HepG2 (cell line): Measurements from ENCODE around the gene BCL2L1. TPM values are rescaled to one million over a fixed set of nuclear protein-coding genes. Genes with fewer than 3 reads are reported as not detected.

Experiments
- ATF1 ChIP-seq: IDR thresholded peaks from 2 replicates; pipeline ENCODE4 v1.6.1; 2016; ENCODE audit warnings: mild to moderate bottlenecking, control low read depth
- FOXO4 ChIP-seq: sonication (generic); formaldehyde crosslinking; conservative IDR thresholded peaks from 2 replicates; pipeline ENCODE4 v1.8.1; 2023; ENCODE audit warnings: missing genetic modification reagents
- GATAD2A ChIP-seq: IDR thresholded peaks from 2 replicates; pipeline ENCODE4 v1.6.1; 2016
- HDAC1 ChIP-seq: sonication (generic); formaldehyde crosslinking; IDR thresholded peaks from 2 replicates; pipeline ENCODE4 v1.5.1; 2020; ENCODE audit warnings: mild to moderate bottlenecking, missing genetic modification reagents
- HNRNPL ChIP-seq: fragments of 200-400 bp; formaldehyde crosslinking; IDR thresholded peaks from 2 replicates; pipeline ENCODE4 v1.6.1; 2017; ENCODE audit warnings: mild to moderate bottlenecking, low read depth, low read length
- HOXA5 ChIP-seq: sonication (generic); formaldehyde crosslinking; IDR thresholded peaks from 2 replicates; pipeline ENCODE4 v1.4.0; 2020; ENCODE audit warnings: missing genetic modification reagents
- KDM5A ChIP-seq: fragments of 200-600 bp; sonication (generic); IDR thresholded peaks from 2 replicates; pipeline ENCODE4 v1.7.0; 2018; ENCODE audit warnings: antibody characterized with exemption, mild to moderate bottlenecking, low read length, borderline replicate concordance
- MAFG ChIP-seq: sonication (generic); formaldehyde crosslinking; IDR thresholded peaks from 2 replicates; pipeline ENCODE4 v1.5.1; 2020; ENCODE audit warnings: mild to moderate bottlenecking, missing genetic modification reagents
- MAZ ChIP-seq, 2 experiments: sonication (generic) in 1 of 2; formaldehyde crosslinking in 1 of 2; IDR thresholded peaks; 2 replicates each; pipeline versions ENCODE4 v1.5.0 to v1.6.1; 2012 to 2020; ENCODE audit warnings: low read depth in 2 of 2, mild to moderate bottlenecking in 2 of 2, borderline replicate concordance in 1 of 2, improper control_type of control experiment in 1 of 2, low read length in 1 of 2, missing genetic modification reagents in 1 of 2, moderate library complexity in 1 of 2
- MTF2 ChIP-seq: sonication (generic); formaldehyde crosslinking; IDR thresholded peaks from 2 replicates; pipeline ENCODE4 v1.5.0; 2020; ENCODE audit warnings: missing genetic modification reagents, borderline replicate concordance
- MXD4 ChIP-seq: IDR thresholded peaks from 2 replicates; pipeline ENCODE4 v1.6.1; 2016; ENCODE audit warnings: mild to moderate bottlenecking, missing biosample characterization, missing genetic modification reagents
- NFIB ChIP-seq: sonication (generic); formaldehyde crosslinking; IDR thresholded peaks from 2 replicates; pipeline ENCODE4 v1.9.0; 2021; ENCODE audit warnings: missing genetic modification reagents, mild to moderate bottlenecking, borderline replicate concordance
- SNAI1 ChIP-seq: sonication (generic); formaldehyde crosslinking; IDR thresholded peaks from 2 replicates; pipeline ENCODE4 v1.5.0; 2020; ENCODE audit warnings: mild to moderate bottlenecking, missing genetic modification reagents, borderline replicate concordance
- SRSF9 ChIP-seq: fragments of 200-400 bp; formaldehyde crosslinking; IDR thresholded peaks from 2 replicates; pipeline ENCODE4 v1.6.1; 2018; ENCODE audit warnings: borderline replicate concordance, mild to moderate bottlenecking, low read depth, low read length; ENCODE audit not compliant: insufficient read depth, poor library complexity, severe bottlenecking
- STAT5B ChIP-seq: sonication (generic); formaldehyde crosslinking; IDR thresholded peaks from 2 replicates; pipeline ENCODE4 v1.4.0; 2020; ENCODE audit warnings: missing genetic modification reagents
- ZFP1 ChIP-seq: IDR thresholded peaks from 2 replicates; pipeline ENCODE4 v1.6.1; 2016
- ZFP90 ChIP-seq: sonication (generic); formaldehyde crosslinking; IDR thresholded peaks from 2 replicates; pipeline ENCODE4 v1.8.0; 2022; ENCODE audit warnings: missing genetic modification reagents, mild to moderate bottlenecking, inconsistent platforms, borderline replicate concordance
- ZNF101 ChIP-seq: sonication (generic); formaldehyde crosslinking; IDR thresholded peaks from 2 replicates; pipeline ENCODE4 v1.4.0; 2020; ENCODE audit warnings: mild to moderate bottlenecking, low read depth, missing genetic modification reagents, borderline replicate concordance
- ZNF160 ChIP-seq: sonication (generic); formaldehyde crosslinking; IDR thresholded peaks from 2 replicates; pipeline ENCODE4 v1.8.0; 2022; ENCODE audit warnings: mild to moderate bottlenecking, inconsistent platforms, missing genetic modification reagents
- ZNF24 ChIP-seq: fragments of 450-650 bp; IDR thresholded peaks from 2 replicates; pipeline ENCODE4 v1.6.1; 2017; ENCODE audit warnings: antibody characterized with exemption, mild to moderate bottlenecking
- ZNF253 ChIP-seq: sonication (generic); formaldehyde crosslinking; IDR thresholded peaks from 2 replicates; pipeline ENCODE4 v1.8.0; 2022; ENCODE audit warnings: mild to moderate bottlenecking, missing genetic modification reagents, borderline replicate concordance
- ZNF639 ChIP-seq: conservative IDR thresholded peaks from 2 replicates; pipeline ENCODE4 v1.6.1; 2018; ENCODE audit warnings: missing genetic modification reagents
- ZNF878 ChIP-seq: sonication (generic); formaldehyde crosslinking; IDR thresholded peaks from 2 replicates; pipeline ENCODE4 v1.8.1; 2023; ENCODE audit warnings: mild to moderate bottlenecking, missing genetic modification reagents, moderate library complexity
- ZSCAN30 ChIP-seq: sonication (generic); formaldehyde crosslinking; IDR thresholded peaks from 2 replicates; pipeline ENCODE4 v1.5.0; 2020; ENCODE audit warnings: mild to moderate bottlenecking, missing genetic modification reagents
- polyA plus RNA-seq, 8 experiments: library from polyadenylated mRNA; depleted of rRNA in 3 of 8; stranded (reverse) in 7 of 8; unstranded in 1 of 8; fragments of >200 nt; fragmentation: Illumina TruSeq in 4 of 8; extraction: Trizol in 4 of 8; gene quantifications; 2 replicates each; pipeline versions ENCODE4 v1.2.1 to v1.2.3, GENCODE V29; 2011 to 2016; ENCODE audit warnings: low read depth in 4 of 8, missing spikeins in 1 of 8, mixed read lengths in 1 of 8; ENCODE audit not compliant: insufficient read depth in 1 of 8
- total RNA-seq, 5 experiments: library from RNA; depleted of rRNA; stranded (reverse); fragments of >200 nt; fragmentation: Illumina TruSeq; extraction: Trizol; gene quantifications; 2 replicates each; pipeline ENCODE4 v1.2.3, GENCODE V29; 2016; ENCODE audit warnings: low read depth in 1 of 5
- TF ChIP-seq, protein P1 (sequence below): sonication (generic); formaldehyde crosslinking; IDR thresholded peaks from 2 replicates; pipeline ENCODE4 v1.5.1; 2020; ENCODE audit warnings: mild to moderate bottlenecking, missing genetic modification reagents, moderate library complexity
- TF ChIP-seq, protein P2 (sequence below): sonication (generic); formaldehyde crosslinking; IDR thresholded peaks from 2 replicates; pipeline ENCODE4 v1.8.1; 2022; ENCODE audit warnings: mild to moderate bottlenecking, missing genetic modification reagents

BCL2L1 gene
- total and polyA plus RNA-seq, 2 of the 13 experiments (the other 11 are each of a cell fraction or from before 2014, with no cell fraction given): 164 to 258 TPM

DNA sequence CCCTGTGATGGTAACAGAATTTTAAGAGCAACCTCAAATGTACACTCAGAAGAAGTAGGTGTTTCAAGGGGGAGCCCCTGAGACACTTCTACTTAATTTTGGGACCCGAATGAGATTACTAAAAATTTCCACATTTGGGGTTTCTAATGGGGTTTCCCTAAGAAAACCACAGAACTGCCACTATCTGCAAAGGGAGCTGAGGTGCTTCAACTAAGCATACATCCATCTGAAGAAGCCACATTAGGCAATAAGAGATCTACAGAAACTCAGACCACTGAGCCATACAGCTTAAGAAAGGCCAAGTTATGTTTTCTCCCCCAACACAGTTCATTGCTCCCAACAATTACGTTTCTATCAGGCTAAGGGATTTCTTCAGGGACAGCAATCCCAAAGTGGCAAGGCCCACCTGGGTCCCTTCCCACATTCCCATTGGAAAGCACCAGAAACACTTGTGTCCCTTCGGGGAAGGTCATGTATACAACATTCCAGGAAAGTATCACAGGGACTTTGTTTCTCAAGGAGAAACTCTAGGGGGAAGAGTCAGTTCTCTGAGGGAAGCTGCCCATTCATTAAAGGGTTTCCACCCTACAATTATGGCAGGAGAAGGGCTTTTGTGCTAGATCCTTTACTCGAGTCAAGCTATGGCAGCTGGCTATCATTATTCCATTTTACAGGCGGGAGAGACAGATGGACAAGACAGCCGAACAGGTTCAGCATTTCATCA lies 5.0 kb downstream of the BCL2L1 start (continued):
- TF ChIP-seq ZNF160: no peak
- no peak for TF ChIP-seq ZNF878 (CRISPR knock-in tag)
- TF ChIP-seq ZNF24: no peak
- TF ChIP-seq, protein P1, sequence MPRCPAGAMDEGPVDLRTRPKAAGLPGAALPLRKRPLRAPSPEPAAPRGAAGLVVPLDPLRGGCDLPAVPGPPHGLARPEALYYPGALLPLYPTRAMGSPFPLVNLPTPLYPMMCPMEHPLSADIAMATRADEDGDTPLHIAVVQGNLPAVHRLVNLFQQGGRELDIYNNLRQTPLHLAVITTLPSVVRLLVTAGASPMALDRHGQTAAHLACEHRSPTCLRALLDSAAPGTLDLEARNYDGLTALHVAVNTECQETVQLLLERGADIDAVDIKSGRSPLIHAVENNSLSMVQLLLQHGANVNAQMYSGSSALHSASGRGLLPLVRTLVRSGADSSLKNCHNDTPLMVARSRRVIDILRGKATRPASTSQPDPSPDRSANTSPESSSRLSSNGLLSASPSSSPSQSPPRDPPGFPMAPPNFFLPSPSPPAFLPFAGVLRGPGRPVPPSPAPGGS (CRISPR knock-in tag): no peak
- no peak for TF ChIP-seq ZNF253 (CRISPR knock-in tag)
- 0 out of 2 replicates have a peak, but pooled peaks have one; percentile 70 for TF ChIP-seq ZSCAN30 (CRISPR knock-in tag)
- TF ChIP-seq HNRNPL: no peak
- TF ChIP-seq GATAD2A (CRISPR knock-in tag): 0 out of 2 replicates have a peak, but pooled peaks have one; percentile 18
- no peak for TF ChIP-seq ZNF101 (CRISPR knock-in tag)
- TF ChIP-seq SNAI1 (CRISPR knock-in tag): no peak
- TF ChIP-seq HDAC1 (CRISPR knock-in tag): no peak; the same call in 1 of the 2 replicates
- no peak for TF ChIP-seq STAT5B
- no peak for TF ChIP-seq HOXA5 (CRISPR knock-in tag)
- TF ChIP-seq, protein P2, sequence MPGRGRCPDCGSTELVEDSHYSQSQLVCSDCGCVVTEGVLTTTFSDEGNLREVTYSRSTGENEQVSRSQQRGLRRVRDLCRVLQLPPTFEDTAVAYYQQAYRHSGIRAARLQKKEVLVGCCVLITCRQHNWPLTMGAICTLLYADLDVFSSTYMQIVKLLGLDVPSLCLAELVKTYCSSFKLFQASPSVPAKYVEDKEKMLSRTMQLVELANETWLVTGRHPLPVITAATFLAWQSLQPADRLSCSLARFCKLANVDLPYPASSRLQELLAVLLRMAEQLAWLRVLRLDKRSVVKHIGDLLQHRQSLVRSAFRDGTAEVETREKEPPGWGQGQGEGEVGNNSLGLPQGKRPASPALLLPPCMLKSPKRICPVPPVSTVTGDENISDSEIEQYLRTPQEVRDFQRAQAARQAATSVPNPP (CRISPR knock-in tag): no peak
- no peak for TF ChIP-seq NFIB
- TF ChIP-seq ZFP1: no peak
- no peak for TF ChIP-seq ZFP90 (CRISPR knock-in tag)
- TF ChIP-seq SRSF9: no peak
- no peak for TF ChIP-seq MAFG
- TF ChIP-seq FOXO4 (CRISPR knock-in tag): no peak
- no peak for TF ChIP-seq MTF2 (CRISPR knock-in tag)
- TF ChIP-seq KDM5A: no peak
- TF ChIP-seq MAZ (IDR thresholded peaks at IDR 0.05; ENCODE audit: borderline replicate concordance, low read depth, low read length): no peak
- no peak for TF ChIP-seq MAZ (CRISPR knock-in tag; IDR thresholded peaks at IDR 0.05; ENCODE audit: low read depth)
- TF ChIP-seq MXD4 (CRISPR knock-in tag): no peak
- TF ChIP-seq ZNF639 (CRISPR knock-in tag): no peak; the same call in 1 of the 2 replicates
- TF ChIP-seq ATF1 (CRISPR knock-in tag): no peak
